SK-N-SH (cell line): Measurements from ENCODE around the gene STAT6.
A peak's percentile ranks its signal among the peaks of the same experiment; 100 is the strongest.

Experiments
- EP300 ChIP-seq, 2 experiments: IDR thresholded peaks; 2 replicates each; pipeline versions ENCODE4 v1.4.0 to v1.6.1; 2012; ENCODE audit warnings: borderline replicate concordance in 1 of 2, low read depth in 1 of 2, low read length in 1 of 2
- GABPA ChIP-seq: IDR thresholded peaks from 2 replicates; pipeline ENCODE4 v1.4.0; 2012; ENCODE audit warnings: low read depth, mild to moderate bottlenecking
- MEF2A ChIP-seq: IDR thresholded peaks from 2 replicates; pipeline ENCODE4 v1.4.0; 2012; ENCODE audit warnings: low read depth, borderline replicate concordance
- POLR2AphosphoS5 ChIP-seq: IDR thresholded peaks from 2 replicates; pipeline ENCODE4 v1.6.1; 2012; ENCODE audit warnings: low read depth, low read length
- RAD21 ChIP-seq: IDR thresholded peaks from 2 replicates; pipeline ENCODE4 v1.6.1; 2012; ENCODE audit warnings: mild to moderate bottlenecking, low read length
- TF ChIP-seq, protein P1 (sequence below): fragments of 200-600 bp; sonication (generic); IDR thresholded peaks from 2 replicates; pipeline ENCODE4 v1.6.1; 2017; ENCODE audit warnings: antibody characterized with exemption, mild to moderate bottlenecking, moderate library complexity
- TF ChIP-seq, protein P2 (sequence below): IDR thresholded peaks from 2 replicates; pipeline ENCODE4 v1.6.1; 2012; ENCODE audit warnings: mild to moderate bottlenecking, low read depth, low read length, moderate library complexity

DNA sequence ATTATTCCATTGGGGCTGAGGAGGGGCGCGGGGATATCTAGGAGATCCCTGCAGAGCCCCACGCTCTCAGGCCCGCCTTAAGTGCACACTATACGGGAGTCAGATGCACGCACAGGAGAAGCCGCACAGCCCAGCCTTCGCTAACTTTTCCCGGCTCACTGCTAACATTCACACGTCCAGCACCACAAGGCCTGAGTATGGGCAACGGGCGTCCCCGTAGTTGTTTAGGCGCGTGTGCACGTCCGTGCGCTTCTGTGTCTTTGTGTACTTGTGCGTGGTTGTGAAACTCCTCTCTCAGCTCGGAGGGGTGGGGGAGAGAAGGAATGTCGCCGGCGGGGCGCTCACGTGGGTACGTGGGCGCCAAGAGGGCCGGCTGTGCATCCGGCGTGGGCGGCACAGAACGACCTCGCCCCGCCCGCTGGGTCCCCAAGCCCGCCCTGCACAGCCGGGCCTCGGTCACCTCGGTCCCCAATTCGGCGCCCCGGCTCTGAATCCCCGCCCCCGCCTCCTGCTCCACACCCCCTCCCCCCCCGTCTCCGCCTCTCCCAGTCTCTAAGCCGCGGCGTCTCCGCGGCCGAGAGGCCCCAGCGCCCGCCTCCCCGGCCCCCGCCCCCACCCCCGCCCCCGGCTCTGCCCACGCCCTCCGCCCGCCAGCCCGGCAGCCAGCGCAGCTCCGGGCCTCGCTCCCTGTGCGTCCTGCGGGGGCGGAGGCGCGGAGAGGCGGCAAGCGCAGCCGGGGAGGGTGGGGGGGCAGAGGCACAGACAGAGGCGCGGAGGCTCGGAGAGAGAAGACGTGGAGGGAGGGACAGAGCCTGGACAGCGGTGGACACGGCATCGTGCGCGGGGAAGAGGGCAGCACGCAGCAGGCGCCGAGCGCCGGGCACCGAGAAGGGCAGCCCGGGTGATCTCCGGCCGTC lies 22.6 kb downstream of the STAT6 start, which contains the start of gene NAB2:
- TF ChIP-seq EP300 (IDR thresholded peaks at IDR 0.05; ENCODE audit: borderline replicate concordance in 1 of 2, low read depth in 1 of 2, low read length in 1 of 2) (no peak), RAD21 (no peak), GABPA (no peak; the same call in 1 of the 2 replicates), MEF2A (no peak), POLR2AphosphoS5 (peak; percentile 49)
- TF ChIP-seq, protein P1, sequence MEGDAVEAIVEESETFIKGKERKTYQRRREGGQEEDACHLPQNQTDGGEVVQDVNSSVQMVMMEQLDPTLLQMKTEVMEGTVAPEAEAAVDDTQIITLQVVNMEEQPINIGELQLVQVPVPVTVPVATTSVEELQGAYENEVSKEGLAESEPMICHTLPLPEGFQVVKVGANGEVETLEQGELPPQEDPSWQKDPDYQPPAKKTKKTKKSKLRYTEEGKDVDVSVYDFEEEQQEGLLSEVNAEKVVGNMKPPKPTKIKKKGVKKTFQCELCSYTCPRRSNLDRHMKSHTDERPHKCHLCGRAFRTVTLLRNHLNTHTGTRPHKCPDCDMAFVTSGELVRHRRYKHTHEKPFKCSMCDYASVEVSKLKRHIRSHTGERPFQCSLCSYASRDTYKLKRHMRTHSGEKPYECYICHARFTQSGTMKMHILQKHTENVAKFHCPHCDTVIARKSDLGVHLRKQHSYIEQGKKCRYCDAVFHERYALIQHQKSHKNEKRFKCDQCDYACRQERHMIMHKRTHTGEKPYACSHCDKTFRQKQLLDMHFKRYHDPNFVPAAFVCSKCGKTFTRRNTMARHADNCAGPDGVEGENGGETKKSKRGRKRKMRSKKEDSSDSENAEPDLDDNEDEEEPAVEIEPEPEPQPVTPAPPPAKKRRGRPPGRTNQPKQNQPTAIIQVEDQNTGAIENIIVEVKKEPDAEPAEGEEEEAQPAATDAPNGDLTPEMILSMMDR = no peak
- TF ChIP-seq, protein P2, sequence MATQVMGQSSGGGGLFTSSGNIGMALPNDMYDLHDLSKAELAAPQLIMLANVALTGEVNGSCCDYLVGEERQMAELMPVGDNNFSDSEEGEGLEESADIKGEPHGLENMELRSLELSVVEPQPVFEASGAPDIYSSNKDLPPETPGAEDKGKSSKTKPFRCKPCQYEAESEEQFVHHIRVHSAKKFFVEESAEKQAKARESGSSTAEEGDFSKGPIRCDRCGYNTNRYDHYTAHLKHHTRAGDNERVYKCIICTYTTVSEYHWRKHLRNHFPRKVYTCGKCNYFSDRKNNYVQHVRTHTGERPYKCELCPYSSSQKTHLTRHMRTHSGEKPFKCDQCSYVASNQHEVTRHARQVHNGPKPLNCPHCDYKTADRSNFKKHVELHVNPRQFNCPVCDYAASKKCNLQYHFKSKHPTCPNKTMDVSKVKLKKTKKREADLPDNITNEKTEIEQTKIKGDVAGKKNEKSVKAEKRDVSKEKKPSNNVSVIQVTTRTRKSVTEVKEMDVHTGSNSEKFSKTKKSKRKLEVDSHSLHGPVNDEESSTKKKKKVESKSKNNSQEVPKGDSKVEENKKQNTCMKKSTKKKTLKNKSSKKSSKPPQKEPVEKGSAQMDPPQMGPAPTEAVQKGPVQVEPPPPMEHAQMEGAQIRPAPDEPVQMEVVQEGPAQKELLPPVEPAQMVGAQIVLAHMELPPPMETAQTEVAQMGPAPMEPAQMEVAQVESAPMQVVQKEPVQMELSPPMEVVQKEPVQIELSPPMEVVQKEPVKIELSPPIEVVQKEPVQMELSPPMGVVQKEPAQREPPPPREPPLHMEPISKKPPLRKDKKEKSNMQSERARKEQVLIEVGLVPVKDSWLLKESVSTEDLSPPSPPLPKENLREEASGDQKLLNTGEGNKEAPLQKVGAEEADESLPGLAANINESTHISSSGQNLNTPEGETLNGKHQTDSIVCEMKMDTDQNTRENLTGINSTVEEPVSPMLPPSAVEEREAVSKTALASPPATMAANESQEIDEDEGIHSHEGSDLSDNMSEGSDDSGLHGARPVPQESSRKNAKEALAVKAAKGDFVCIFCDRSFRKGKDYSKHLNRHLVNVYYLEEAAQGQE = no peak
